HG03045 (cell line): ENCODE results near the gene TUBD1.
"Not testable (repeated sequence)": the region's sequence is repeated elsewhere in the genome, so short reads cannot be mapped to it uniquely, and the experiment has no call there.

Source experiments
- ATAC-seq: cut with Tn5 transposase; IDR thresholded peaks from one replicate; pipeline ENCODE4 v1.9.1; 2021; ENCODE audit warnings: mild to moderate bottlenecking, moderate library complexity; ENCODE audit not compliant: unreplicated experiment

Gene TUBD1

GRCh38 chr17:59892924-59893675 lies at the start of gene TUBD1, which contains the start of gene RPS6KB1:
TSS of gene TUBD1 (minus strand) at chr17:59892943. CDS start at chr17:59891002, 1,941 bp downstream.
TSS of gene RPS6KB1 (plus strand) at chr17:59893121. CDS start at chr17:59893185, 64 bp downstream.
- peak; percentile 86 for ATAC-seq

- ATAC-seq, result no peak
Observed at GRCh38 chr17:59941131-59941530, 48.4 kb upstream of the TUBD1 start.

GRCh38 chr17:59940697-59941096 lies 48.0 kb upstream of the TUBD1 start:
- not testable (repeated sequence) for ATAC-seq

GRCh38 chr17:59933317-59933716 lies 40.6 kb upstream of the TUBD1 start:
- not testable (repeated sequence) for ATAC-seq

- not testable (repeated sequence) for ATAC-seq
Observed at GRCh38 chr17:59930768-59931167, 38.0 kb upstream of the TUBD1 start.

- not testable (repeated sequence) for ATAC-seq
Observed at GRCh38 chr17:59930121-59930520, 37.4 kb upstream of the TUBD1 start.

- ATAC-seq, result not testable (repeated sequence)
Observed at GRCh38 chr17:59920637-59921036, 27.9 kb upstream of the TUBD1 start.

GRCh38 chr17:59916446-59916845 lies 23.7 kb upstream of the TUBD1 start:
- no peak for ATAC-seq

- no peak for ATAC-seq
Observed at GRCh38 chr17:59914274-59914854, 21.6 kb upstream of the TUBD1 start.

- no peak for ATAC-seq
Observed at GRCh38 chr17:59907467-59907866, 14.7 kb upstream of the TUBD1 start.

- ATAC-seq, result no peak
Observed at GRCh38 chr17:59903455-59903854, 10.7 kb upstream of the TUBD1 start.

- ATAC-seq, result no peak
Observed at GRCh38 chr17:59901604-59902003, 8.9 kb upstream of the TUBD1 start.

GRCh38 chr17:59899099-59899498 lies 6.4 kb upstream of the TUBD1 start:
- ATAC-seq, result no peak

GRCh38 chr17:59897090-59897489 lies 4.3 kb upstream of the TUBD1 start:
- ATAC-seq, result no peak

- ATAC-seq, result no peak
Observed at GRCh38 chr17:59893676-59894100, 945 bp upstream of the TUBD1 start.

- ATAC-seq, result peak; percentile 51
Observed at GRCh38 chr17:59892251-59892923, 356 bp downstream of the TUBD1 start.

- no peak for ATAC-seq
Observed at GRCh38 chr17:59890720-59891119, 2.0 kb downstream of the TUBD1 start.

GRCh38 chr17:59888145-59888750 lies 4.5 kb downstream of the TUBD1 start:
- no peak for ATAC-seq

- ATAC-seq, result no peak
Observed at GRCh38 chr17:59884861-59885260, 7.9 kb downstream of the TUBD1 start.

GRCh38 chr17:59878624-59879023 lies 14.1 kb downstream of the TUBD1 start:
- no peak for ATAC-seq

GRCh38 chr17:59877965-59878364 lies 14.8 kb downstream of the TUBD1 start:
- ATAC-seq, result no peak
